Activated CD4-positive, CD25-positive, alpha-beta regulatory T cell treated with anti-CD3 and anti-CD28 coated beads, Interleukin-2, amount 50 U/mL, for 16 hours (primary cell): ENCODE data around the gene ZNF516.

Source experiments
- DNase-seq: peaks from one replicate; pipeline ENCODE4 v3.0.0-alpha.2; 2020; ENCODE audit warnings: low read depth, low spot score

The ZNF516 gene

DNA sequence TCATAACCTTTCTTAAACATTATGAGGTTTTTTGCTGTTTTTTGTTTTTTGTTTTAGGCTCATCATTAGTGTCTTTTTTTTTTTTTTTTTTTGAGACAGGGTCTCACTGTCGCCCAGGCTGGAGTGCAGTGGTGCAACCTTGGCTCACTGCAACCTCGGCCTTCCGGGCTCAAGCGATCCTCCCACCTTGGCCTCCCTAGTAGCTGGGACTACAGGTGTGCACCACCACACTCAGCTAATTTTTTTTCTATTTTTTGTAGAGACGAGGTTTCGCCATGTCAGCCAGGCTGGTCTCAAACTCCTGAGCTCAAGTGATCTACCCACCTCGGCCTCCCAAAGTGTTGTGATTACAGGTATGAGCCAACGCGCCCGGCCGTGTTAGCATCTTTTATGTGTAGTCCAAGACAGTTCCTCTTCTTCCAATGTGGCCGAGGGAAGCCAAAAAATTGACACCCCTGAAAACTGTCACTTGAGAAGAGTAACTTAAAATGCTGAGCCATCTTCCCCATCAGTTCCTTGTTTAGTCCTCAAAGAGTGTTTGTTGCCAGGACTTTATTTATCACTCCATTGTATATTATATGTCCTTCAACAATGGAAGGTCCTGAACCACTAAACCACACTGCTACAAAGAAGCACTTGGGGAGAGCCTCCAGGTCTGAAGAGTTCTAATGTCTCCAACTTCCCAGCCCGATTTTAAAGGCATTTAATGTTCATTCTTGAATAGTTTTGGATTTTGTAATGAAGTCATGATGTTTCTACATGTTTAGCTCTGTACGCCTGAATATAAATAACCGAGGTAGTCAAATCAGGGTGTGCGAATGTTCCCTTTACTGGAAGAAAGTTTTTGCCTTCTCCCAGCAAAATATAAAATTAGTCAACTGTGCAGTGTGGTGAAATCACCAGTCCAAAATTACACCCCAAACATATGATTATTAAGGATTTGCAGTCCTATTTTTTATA lies 26.4 kb downstream of the ZNF516 start:
- no peak for DNase-seq

DNA sequence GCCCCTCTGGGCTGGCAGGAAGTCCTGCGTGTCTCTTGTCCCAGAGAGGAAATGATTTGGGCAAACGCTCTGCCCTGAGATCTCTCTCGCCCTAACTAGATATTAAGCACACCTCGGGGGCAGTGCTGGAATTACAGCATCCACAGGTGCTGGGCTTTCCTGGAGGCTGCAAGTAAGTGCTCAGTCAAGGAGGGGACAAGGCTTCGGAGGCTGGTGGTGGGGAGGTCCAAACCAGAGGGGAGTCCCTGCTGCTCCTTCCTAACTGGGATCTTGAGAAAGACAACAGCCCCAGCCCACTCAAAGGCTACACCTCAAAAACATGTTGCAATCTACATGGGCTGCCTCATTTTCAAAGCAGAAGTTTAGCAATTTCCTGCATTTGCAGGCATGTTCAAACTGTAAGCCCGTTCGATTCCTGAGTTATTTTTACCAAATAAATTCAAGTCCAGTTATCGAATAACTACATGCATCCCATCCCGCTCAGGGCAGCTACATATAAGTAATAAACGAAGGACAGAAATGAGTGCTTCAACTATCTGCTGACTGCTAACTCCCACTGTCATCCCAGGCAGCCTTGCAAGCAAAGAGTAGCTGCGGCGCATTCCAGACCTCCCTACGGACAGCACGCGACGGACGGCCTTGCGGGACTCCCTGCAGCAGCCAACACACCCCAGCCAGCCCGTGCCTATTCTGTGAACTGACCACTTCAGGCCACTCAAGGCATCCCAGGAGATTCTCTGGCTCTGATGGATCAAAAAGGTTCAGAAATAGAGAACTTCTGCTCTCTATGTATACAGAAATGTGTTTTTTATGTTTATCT lies 27.5 kb downstream of the ZNF516 start:
- no peak for DNase-seq

DNA sequence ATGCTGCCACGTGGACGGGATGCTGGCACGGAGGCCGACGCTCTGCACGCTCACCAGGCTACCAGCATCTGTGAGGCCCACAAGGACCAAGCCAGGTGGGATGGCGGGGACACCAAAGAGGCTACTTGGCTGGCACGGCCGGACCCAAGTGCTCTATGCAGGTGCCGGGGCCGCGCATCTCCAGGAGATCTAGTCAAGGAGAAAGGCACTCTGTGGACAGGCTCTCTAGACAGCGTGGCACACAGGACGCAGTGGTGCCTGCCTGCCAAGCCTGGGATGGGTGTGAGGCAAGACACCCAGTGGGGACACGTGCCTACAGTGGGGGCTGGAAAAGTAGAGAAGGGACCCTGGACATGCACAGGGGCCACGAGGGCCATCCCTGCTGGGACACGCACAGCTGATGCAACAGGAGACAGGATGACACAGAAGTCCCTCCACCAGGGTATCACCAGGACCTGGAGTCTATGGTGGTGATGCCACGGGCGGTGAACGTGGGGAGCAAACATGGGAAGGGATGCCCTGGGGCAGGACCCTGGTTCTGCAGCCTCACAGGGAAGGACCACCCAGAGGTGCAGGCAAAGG lies 28.5 kb downstream of the ZNF516 start:
- no peak for DNase-seq

DNA sequence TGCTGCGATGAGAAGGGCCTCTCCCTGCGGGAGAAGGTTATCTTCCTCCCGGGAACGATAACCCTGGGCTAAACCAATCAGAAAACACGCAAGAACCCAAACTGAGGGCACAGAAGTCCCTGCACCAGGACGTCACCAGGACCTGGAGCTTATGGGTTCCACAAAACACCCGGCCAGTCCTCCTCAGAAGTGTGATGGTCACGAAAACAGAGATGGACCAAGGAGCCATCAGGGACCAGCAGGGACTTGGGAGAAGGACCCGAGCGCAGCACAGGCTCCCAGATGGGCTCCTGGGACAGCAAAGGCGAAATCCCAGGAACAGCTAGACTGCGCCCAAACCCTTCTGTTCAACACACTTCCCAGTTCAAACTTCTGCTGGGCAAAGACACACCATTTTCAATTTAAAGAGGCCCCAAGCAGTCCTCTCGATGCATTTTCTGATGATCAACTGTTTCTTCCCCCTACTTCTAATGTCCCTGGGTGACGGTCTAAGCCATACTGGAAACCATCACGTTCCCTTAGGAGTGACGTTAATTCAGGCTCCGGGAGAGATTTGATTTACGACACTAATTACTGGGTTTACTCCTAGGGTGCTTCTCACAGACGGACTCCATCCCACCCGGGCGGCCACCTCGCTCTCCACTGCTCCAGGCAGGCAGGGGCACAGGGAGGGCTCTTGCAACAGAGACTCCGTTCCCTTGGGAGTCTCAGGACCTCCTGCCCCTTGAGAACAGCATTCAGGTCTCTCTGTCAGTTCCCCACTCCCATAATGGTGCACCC lies 29.2 kb downstream of the ZNF516 start:
- no peak for DNase-seq

DNA sequence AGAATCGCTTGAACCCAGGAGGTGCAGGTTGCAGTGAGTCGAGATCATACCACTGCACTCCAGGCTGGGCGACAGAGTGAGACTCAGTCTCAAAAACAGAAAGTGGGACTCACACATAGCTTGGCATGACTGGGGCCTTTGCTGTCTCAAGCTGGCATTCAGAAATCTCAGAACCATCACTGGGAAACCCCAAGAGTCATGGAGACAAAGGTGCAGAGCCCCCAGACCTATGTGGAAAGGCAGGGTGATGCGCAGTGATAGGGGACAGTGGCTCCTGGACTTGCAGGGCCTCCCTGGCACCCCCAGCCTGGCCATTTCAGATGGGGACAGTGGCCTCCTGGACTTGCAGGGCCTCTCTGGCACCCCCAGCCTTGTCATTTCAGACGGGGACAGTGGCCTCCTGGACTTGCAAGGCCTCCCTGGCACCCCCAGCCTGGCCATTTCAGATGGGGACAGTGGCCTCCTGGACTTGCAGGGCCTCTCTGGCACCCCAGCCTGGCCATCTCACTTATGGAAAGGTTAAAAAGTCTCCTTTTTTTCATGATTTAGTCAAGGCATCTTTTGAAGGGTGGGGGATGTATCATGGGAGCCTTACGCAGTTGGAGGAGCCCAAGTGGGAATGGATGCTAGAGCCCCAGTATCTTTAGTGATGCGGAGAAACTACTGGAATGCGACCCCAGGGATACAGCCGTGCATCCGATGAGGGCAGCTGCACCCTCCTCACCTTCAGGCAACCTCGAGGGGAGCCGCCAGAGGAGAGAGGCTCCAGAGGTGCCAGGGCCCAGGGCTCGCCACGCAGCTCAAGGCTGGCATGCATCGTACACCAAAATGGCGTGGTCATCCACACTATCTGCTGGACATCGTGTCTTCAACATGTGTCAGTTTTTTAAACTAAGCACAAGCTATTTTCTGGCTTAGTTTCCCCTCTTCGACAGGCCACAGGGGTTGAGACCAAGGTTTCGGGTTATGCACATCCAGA lies 30.5 kb downstream of the ZNF516 start:
- DNase-seq, result no peak

DNA sequence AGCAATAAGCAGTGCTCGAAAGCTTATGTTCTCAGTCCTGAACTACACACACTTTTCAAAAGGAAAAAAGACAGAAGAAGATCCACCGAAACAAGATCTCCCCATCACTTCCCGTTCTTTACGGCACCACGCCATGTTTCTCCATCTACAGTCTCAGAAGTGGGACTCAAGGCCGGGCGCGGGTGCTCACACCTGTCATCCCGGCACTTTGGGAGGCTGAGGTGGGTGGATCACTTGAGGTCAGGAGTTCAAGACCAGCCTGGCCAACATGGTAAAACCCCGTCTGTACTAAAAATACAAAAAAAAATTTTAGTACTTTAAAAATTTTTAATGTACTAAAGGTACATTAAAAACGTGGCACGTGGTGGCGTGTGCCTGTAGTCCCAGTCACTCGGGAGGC lies 31.2 kb downstream of the ZNF516 start:
- no peak for DNase-seq

DNA sequence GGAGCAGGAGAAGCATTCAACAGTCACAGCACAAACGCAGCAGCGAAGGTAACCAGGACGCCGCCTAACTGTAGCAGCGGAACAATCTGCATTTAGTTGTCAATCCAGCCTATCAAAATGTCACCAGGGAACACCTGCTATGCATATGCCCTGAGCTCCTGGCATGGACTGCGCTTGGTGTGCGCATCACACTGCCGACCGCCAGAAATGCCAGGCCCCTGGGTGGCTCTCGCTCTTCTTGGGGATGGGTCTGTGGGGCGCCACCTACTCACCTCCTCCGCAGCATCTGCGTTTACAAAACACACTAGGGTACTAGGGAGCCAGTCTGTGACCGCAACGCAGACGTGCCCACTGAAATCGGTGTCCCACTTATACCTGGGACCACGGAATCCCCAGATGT lies 31.7 kb downstream of the ZNF516 start:
- DNase-seq, result no peak

DNA sequence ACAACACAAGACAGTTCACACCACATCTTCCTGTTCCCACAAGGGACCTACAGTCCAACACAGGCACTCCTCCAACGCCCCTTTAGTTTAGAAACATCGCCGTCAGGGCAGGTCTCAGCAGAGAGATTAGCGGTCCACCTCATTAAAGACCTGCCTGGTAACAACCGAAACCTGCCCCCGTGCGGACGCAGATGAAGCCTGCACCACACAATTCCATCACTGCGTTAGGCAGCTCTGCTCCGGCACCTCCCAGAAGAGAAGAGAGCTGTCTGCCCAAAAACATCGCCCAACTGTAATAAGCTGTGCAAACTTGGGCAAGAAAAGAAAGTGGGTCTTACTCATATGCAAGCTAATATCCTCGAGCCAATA lies 32.7 kb downstream of the ZNF516 start:
- DNase-seq, result no peak

DNA sequence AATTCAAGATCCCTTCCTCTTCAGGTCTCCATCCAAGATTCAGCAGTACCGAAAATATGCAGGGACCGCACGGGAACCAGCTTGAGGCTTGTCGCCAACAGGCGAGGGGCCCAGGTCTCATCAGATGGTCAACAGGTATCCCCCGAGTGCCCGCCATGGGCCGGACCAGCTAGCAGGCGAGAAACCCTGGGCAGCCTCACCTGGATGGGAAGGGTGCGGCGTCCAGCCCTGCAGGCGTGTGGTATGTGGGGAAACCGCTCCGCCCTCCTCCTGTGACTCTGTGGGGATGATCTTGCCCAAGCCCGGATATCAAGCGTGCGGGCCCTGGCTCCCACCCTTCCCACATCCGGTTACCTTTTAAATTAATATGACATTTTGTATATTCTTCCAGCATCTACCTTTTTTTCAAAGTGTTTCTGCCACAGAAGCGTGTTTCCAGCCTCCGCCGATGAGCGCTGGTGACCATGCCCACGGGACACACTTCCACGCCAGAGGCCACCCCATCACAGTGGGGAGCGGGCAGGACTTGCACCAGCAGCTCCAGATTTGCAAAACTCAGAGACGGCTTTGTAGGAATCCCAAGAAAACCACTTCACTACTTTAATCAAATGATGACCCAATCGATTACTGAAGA lies 33.2 kb downstream of the ZNF516 start:
- no peak for DNase-seq

DNA sequence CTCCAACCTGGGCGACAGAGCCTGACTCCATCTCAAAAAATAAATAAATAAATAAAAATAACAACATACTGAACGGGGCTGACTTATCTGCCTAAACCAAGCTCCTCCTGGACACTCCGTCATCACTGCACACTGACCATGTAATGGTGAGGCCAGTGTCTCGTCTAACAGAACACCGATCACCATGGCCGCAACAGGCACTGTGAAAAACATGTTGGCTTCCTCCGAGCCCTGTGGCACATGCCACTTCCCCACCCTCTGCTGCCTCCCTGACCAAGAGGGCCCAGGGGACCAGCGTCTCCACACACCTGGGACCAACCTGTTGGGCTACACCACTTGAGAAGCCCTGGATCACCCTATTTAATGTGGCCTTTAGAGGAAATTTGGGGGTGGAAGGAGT lies 33.9 kb downstream of the ZNF516 start:
- DNase-seq, result no peak

DNA sequence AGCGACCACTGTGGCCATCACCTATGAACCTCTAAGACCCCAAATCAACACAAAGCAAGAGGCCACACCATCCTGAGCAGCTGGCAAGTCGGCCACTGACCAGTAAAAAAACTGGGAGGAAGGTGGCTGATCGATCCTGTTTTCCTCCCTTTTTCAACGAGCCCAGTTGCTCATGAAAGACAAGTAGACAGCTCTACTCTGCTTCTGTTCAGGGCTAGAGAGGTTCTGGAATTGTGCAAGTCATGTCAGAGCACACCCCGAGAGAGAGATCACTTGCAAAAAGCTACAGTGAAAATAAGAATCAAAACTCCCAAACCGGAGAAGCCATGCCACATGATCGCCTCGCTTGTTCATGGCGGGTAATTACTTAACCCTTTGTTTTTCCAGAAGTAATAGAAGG lies 34.6 kb downstream of the ZNF516 start:
- no peak for DNase-seq

DNA sequence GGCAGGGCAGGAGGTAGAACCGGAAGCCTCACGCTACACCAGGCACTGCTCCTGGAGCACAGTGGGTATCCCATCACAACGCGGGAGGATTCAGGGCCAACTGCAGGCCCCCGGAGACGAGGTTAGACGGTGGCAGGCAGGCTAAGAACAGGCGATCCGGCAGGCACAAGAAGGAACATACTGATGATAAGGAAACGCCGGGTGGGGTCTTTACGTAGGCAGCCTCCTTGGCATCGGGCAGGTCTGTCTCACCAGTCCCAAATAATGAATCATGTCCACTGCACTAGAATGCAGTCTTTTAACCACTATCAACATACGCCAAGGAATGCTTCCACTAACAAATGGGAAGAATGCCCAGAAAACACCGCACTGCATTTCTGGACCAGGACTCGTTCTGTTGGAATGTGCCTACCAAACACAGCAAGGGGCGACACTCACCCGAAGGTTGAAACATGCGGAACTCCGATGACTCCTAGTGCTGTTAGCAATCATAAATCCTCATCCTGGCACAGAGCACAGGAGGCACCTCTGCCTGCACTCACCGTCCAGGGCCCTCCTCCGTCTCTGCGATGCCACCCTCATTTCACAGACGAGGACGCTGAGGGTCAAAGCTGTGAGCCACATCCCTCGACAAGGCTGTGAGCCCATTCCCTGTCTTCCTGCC lies 35.2 kb downstream of the ZNF516 start:
- DNase-seq, result no peak

DNA sequence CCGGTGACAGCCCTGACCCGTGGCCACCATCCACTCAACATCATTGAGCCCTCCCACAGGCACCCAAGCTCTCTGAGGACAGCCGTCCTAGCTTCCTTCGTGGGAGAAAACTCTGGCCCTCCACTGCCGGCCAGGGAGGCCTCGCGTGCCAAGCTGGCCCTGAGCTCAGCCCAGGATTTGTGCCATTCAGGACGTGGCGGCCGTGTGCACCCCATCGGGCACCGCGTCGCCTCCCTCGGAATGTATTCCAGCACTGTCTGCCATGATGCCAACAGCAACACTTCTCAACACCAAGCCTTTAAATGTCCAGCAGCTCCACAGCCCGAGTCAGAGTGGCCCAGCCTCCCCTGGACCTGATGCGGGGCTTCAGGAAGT lies 35.7 kb downstream of the ZNF516 start:
- no peak for DNase-seq

DNA sequence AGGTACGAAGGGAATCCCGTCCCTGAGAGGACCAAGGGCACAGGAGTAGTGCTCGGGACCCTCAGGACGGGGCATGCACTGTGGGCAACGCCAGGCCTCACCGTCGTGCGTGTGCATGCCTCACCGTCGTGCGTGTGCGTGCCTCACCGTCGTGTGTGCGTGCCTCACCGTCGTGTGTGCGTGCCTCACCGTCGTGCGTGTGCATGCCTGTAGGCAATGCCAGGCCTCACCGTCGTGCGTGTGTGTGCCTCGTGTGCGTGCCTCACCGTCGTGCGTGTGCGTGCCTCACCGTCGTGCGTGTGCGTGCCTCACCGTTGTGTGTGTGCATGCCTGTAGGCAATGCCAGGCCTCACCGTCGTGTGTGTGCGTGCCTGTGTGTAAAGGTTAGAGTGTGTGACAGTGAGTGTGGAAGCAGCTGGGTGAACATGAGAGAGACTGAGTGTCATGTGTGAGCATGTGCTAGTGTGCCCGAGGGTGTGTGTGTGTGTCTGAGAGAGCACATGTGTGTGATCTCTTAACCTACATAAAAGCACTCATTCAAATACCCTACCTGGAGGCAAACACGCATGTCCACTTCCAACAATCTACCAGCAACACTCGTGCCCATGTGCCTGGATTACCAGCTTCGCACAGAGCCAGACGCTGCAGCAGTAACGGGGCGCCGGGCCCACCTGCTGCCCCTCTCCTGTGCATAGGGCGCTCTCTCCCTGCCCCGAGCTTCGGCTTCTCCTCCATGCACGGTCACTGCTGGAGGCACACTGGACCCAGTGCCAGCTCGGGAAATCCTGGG lies 36.3 kb downstream of the ZNF516 start:
- DNase-seq, result no peak

DNA sequence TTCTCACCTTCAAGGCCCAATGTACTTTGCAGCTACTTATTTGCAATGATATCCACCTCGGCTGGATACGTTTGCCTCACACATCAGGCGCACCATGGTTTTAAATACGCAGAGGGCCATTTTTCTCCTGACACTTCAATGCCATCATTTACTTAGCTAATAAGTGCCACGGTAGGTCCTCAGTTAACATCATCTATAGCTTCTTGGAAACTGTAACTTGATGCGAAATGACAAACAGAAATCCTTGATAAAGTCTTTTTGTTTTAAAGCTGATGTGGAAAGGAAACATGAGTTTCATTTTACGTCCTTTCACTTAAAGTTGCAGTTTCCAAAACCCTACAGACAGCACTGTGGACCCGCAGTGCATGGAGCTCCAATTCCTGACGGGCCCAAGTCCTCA lies 37.1 kb downstream of the ZNF516 start:
- DNase-seq, result no peak

DNA sequence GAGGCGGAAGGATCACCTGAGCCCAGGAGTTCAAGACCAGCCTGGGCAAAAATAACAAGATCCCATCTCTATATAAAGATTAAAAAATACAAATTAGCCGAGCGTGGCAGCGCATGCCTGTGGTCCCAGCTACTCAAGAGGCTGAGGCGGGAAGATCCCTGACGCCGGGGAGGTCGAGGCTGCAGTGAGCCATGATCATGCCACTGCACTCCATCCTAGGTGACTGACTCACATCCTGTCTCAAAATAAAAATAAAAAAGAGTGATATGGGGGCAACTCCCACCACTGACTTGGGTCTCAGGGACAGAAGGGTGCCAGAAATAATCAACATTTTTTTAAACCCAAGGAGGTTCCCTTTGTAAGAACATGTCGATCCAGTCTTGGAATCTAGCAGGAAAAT lies 37.6 kb downstream of the ZNF516 start:
- DNase-seq, result no peak

DNA sequence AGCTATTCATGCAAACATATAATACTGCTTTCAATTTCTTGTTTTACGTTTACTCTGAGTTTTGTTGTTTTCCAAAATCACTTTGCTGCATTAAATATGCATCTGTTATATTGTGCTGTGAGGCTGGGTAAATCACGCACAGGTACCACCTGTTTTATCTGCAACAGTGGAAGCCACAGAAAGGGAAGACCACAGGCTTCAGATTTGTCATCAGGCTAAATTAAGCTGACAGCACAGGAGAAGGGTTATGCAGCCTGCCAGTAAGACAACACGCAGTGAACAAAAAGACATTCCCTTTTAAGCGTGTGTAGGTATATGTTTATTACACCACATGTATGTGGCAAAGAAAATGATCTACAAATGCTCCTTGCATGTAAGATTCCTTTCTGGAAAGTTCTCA lies 38.2 kb downstream of the ZNF516 start:
- DNase-seq, result no peak

DNA sequence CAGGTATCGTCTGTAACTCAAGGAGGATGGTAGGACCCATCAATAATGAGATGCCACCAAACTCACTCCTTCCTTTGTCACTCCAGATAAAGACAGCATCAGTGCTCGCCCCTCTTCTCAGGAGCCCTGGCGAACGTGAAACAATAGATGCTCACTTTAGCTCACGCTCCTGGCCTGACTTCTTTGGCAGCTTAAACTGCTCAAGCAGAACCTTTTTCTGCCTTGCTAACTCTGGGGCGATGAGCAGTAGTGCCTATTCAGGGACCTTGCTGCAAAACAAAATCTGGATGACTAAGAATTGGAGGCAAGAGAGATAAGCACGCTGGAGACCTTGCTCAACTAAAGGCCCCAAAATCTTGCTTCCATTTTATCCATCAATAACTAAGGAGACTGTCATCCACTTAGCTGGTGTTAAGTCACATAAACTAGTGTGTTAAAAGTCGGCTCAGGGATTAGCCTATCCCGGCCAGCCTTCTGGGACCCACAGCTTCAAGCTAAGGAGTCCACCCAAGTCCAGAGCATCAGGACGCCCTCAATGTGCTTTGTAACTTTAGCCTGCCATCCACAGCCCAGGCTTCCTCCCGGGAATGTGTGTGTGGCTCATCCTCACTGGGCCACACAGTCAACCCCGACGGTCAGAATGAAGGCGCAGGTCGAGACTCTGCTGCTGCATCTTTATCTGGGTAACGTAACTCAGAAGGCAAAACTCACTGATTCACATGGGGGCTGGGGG lies 38.9 kb downstream of the ZNF516 start:
- DNase-seq, result no peak
